ENCODE data around the gene OPN4.

The OPN4 gene

DNA sequence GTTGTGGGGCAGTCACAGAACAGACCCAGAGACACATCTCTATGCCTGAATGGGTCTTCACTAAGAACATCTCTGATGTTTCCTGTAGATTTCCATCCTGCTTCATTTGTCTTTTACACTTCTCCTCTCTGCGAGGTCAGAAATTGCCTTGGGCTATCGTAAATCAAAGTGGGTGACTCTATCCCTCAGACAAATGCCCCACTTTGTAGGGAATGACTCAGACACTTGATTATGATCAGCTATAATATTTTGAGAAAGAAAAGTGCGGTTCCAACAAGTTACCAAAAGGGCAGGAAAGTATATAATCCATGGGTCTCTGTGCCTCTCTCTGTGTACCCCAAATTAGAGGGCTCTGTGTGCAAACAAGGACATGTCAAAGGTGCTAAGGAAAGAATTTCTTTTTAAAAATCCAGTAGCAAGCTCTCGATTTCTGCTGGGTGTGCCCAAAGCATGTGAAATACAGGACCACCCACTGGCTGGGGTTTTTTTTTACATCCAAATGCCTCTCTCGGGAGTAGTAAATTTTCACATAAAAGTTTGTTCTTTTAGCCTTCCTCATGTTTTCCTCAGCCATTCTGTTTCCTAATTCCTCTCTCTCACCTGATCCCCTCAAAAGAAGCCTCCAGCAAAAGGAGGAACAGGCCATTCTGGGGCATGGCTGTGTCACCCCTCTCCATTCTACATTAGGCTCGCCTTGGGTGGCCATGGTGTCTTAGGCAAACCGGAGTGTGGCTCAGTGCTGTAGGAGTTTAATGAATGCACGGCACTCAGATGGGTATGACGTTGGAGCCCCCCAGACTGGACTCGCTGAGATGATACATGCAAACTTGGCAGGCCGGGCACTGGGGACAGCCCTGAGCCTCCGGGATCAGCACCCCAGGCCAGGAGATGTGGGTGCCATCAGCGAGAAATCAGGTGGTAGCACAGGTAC is 6.3 kb upstream of the OPN4 start:
- DNase-seq, result no peak

GRCh38 chr10:86648704-86649427 is 5.5 kb upstream of the OPN4 start:
- no peak for DNase-seq

DNA sequence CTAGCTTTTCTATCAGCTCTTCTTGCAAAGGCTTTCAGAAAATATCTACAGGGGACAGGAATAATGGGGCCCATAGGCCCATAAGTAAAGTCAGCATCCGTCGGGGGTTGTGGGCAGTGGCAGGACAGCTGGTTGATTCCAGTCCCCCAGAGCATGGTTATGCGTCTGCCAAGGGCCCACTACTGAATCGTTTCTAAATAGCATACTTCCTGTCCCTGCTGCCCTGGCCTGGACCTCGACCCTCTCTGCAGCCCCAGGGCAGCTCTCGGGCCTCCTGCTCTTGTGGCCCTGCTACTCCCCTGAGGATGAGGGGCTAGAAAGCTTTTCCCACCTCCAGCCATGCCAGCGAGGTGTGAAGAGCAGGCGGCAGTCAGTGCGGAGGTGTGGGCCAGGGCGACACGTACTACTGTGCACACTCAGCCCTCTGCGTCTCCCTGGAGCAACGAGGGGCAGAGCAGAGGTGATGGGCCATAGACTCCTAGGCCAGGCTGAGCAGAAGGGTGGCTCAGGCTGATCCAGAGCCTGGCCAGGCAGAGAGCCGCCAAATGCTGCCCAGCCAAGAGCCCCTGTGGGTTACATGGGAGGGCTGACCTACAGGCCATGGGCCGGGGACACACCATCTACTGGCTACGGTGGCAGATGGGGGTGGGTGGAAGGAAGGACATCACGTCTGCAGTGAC is 4.7 kb upstream of the OPN4 start:
- DNase-seq, result no peak

DNA sequence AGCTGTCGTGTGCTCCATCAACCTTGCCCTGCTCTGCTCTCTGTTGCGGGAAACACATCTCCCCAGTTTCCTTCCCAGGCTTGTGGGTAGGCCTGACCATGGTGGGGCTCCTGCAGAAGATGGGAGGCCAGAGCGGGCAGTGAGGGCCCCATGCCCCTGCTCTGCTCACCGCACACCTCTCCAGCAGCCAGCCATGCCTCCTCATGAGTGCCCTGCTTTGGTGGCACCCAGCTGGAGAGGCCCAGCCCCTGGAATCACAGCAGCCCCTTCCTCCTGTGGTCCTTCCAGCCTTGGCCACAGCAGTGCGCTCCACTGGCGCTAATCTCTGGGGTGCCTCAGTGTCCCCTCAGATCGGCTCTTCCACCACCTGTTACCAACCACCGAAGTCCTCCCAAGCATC is 4.2 kb upstream of the OPN4 start:
- no peak for DNase-seq

DNA sequence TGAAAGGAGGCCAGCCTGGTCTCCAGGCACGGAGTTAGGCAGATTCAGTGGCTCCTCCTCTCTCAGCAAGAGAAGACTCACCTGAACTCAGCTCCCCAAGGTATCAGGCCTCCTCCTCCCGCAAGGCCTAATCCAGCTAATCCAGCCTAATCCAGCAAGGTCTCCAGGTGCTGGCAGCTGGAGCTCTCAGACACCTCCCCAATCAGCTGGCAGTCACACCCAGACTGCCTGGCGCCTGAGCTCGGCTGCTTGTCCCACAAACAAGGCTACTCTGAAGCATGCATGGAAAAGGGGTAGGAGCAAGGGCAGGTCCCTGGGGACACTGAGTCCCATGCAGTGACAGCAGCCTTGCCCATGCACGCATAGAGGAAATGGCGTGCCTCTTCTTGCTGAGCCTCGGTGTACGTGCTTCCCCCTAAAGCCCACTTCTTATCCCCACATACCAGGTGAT is 3.3 kb upstream of the OPN4 start:
- no peak for DNase-seq

GRCh38 chr10:86651631-86652331 is 2.6 kb upstream of the OPN4 start:
- DNase-seq, result no peak

DNA sequence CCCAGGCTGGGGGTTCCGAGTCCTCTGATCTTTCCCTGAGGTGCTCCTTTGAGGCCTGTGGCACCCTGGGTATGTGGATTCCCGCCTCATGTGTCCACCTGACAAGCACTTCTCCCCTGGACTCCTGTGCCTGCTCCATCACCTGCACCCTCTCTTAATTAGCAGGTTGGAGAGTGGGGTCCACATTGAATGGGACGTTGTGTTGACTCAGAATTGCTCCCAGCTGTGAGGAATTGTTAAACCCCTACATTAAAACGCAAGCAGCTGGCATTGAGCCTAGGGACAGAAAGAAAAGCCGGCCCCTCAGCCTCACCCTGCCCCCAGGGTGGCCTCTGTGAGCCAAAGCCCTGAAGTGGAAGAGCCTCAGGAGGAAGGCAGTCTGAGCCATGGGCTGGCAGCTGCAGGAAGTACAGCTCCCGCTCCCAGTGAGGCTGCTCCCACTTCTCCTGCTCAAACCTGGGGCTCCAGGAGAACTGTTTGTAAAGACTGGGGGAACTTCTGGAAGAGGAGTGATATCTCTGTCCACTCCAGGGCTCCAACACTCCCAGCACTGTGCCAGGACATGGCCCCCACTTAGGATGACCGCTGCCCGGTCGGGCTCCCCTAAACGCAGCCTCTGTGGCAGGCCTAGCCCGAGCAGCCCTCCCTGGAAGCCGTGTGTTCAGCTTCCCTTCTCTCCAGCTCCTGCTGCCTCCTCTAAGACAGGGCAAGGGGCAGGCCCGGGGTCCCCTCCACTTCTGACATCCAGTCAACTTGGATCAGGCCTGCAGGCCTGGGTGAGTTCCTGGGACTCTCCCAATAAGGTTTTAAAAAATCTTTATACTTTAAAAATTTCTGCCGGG is 1.8 kb upstream of the OPN4 start:
- DNase-seq, result no peak

DNA sequence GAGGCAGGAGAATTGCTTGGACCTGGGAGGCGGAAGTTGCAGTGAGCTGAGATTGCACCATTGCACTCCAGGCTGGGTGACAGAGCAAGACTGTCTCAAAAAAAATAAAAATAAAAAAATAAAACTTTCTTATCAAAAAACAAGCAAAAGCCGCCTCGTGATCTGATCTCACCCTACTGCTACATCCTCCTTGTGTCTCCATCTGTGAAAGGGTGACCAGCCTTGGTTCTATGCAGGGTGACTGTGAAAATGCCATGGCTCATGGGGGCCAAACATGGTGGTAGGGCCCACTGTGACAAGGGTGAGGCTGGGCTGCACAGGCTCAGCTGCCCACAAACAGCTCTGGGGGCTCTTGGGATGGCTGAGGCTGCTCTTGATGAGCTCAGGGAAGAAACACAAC is 968 bp upstream of the OPN4 start:
- DNase-seq, result no peak

- no peak for DNase-seq
Observed at GRCh38 chr10:86653987-86654386, 360 bp upstream of the OPN4 start.

DNA sequence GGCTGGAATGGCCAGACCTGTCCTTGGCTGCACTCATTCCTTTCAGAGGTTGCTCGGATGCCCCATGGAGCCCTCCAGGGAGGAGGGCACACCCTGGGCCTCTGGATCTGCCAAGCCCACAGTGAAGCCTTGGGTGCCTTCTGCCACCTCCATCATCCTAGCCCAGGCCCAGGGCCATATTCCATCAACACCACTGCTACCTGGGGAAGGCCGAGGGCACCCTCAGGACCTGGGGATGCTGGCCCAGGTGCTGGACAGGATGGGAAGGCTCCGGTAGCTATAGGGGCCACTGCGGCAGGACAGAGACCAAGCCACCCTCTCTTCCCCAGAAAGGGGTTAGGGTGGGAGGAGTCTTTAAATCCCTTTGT is 810 bp downstream of the OPN4 start:
- DNase-seq, result no peak

DNA sequence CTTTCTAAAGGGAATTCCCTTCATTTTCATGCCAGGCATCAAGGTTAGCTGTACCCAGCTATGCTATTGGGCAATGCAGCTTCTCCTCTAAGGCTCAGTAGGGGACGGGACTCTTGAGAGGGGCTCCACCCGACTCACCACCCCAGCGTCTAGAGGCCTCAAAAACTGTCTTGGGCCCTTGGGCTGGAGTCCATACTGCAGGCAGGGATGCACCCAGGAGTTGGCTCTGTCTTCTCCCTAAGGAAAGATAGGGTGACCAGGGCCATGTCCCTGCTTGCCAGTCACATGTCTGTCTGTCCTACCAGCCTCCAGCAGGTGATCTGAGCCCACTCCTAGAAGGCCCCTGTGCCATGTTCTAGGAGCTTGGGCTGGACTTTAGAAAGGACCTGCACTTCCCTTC is 1.2 kb downstream of the OPN4 start:
- no peak for DNase-seq

DNA sequence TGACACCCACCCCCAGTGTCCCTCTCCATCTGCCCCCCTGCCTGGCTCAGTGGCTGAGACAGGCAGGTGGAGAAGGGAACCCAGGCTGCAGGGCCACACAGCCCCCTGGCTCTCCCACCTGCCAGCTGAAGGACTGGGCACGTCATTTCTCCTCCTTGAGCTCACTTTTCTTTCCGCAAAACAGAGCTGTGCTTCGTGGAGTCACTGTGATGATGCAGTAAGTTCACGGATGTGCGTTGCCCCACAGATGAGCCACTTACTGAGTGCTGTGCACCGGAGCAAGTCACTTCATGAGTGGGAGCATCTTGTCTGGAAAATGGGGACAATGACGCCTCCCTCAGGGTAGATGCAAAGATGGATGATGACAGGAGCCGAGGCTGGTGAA is 2.7 kb downstream of the OPN4 start:
- DNase-seq, result no peak

GRCh38 chr10:86657396-86658011 is 3.2 kb downstream of the OPN4 start:
- no peak for DNase-seq

DNA sequence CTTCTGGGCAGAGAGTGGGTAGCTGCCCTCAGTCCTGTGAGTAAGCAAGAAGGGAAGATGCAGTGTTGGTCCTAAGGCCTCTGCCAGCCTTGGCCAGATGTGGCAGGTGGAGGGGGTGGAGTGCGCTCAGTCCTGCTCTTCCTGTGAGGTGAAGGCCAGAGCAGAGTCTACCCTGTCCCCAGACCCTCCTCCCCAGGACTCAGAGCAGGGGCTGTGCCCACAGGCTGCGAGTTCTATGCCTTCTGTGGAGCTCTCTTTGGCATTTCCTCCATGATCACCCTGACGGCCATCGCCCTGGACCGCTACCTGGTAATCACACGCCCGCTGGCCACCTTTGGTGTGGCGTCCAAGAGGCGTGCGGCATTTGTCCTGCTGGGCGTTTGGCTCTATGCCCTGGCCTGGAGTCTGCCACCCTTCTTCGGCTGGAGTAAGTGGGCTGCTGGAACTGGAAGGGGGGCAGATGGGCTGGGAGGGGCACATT is 4.0 kb downstream of the OPN4 start:
- DNase-seq, result no peak

- DNase-seq, result no peak
Observed at GRCh38 chr10:86658751-86659150, 4.4 kb downstream of the OPN4 start.

GRCh38 chr10:86659161-86659691 is 4.9 kb downstream of the OPN4 start:
- no peak for DNase-seq

- DNase-seq, result no peak
Observed at GRCh38 chr10:86659721-86660453, 5.5 kb downstream of the OPN4 start.

- DNase-seq, result no peak
Observed at GRCh38 chr10:86661161-86662025, 7.0 kb downstream of the OPN4 start.
